ENCODE data around the gene DENND5B.
"Not testable (repeated sequence)": the region's sequence is repeated elsewhere in the genome, so short reads cannot be mapped to it uniquely, and the experiment has no call there.

The DENND5B gene

GRCh38 chr12:31562594-31563328, 28.2 kb downstream of the DENND5B start:
- Histone ChIP-seq H3K36me3 (ENCODE audit: control insufficient read depth in 5 of 5, insufficient read depth in 5 of 5, low read length in 5 of 5) (no peaks in the 10 kb centered on the region), H3K9ac (ENCODE audit: low read length in 5 of 5) (no peak overlapping the region), H3K4me1 (ENCODE audit: control insufficient read depth in 5 of 5, insufficient read depth in 5 of 5, low read length in 5 of 5) (no peaks in the 10 kb centered on the region), H3K27me3 (ENCODE audit: control insufficient read depth in 5 of 5, insufficient read depth in 4 of 5, low read length in 5 of 5) (no peaks in the 10 kb centered on the region), H3K9me3 (ENCODE audit: control insufficient read depth in 5 of 5, low read length in 5 of 5) (no peaks in the 10 kb centered on the region), H3K27ac (ENCODE audit: low read depth, low read length) (no peak overlapping the region), H3K4me3 (ENCODE audit: low read depth in 1 of 5, low read length in 5 of 5) (no peak overlapping the region)

- peaks cover 0 to 5% (median 0%) of the 10 kb centered on the region in 5 donors for H3K4me1 ChIP-seq (ENCODE audit: control insufficient read depth in 5 of 5, insufficient read depth in 5 of 5, low read length in 5 of 5)
- no peaks in the 10 kb centered on the region for H3K27me3 ChIP-seq (ENCODE audit: control insufficient read depth in 5 of 5, insufficient read depth in 4 of 5, low read length in 5 of 5)
- H3K27ac ChIP-seq (ENCODE audit: low read depth, low read length), result no peak overlapping the region
These were observed 30.4 kb downstream of the DENND5B start for GRCh38 chr12:31560516-31560915.

GRCh38 chr12:31558521-31558920, 32.4 kb downstream of the DENND5B start:
- Histone ChIP-seq H3K4me1 (ENCODE audit: control insufficient read depth in 5 of 5, insufficient read depth in 5 of 5, low read length in 5 of 5) (peaks cover 0 to 5% (median 0%) of the 10 kb centered on the region in 5 donors), H3K9me3 (ENCODE audit: control insufficient read depth in 5 of 5, low read length in 5 of 5) (no peaks in the 10 kb centered on the region), H3K36me3 (ENCODE audit: control insufficient read depth in 5 of 5, insufficient read depth in 5 of 5, low read length in 5 of 5) (no peaks in the 10 kb centered on the region), H3K27me3 (ENCODE audit: control insufficient read depth in 5 of 5, insufficient read depth in 4 of 5, low read length in 5 of 5) (no peaks in the 10 kb centered on the region), H3K27ac (ENCODE audit: low read depth, low read length) (no peak overlapping the region), H3K4me3 (ENCODE audit: low read depth in 1 of 5, low read length in 5 of 5) (no peak overlapping the region), H3K9ac (ENCODE audit: low read length in 5 of 5) (no peak overlapping the region)

More at GRCh38 chr12:31560516-31560915, 30.4 kb downstream of the DENND5B start:
- no peak overlapping the region for H3K9ac ChIP-seq (ENCODE audit: low read length in 5 of 5)
- H3K4me3 ChIP-seq (ENCODE audit: low read depth in 1 of 5, low read length in 5 of 5), result no peak overlapping the region
- no peaks in the 10 kb centered on the region for H3K36me3 ChIP-seq (ENCODE audit: control insufficient read depth in 5 of 5, insufficient read depth in 5 of 5, low read length in 5 of 5)
- H3K9me3 ChIP-seq (ENCODE audit: control insufficient read depth in 5 of 5, low read length in 5 of 5), result no peaks in the 10 kb centered on the region

GRCh38 chr12:31557707-31558106, 33.2 kb downstream of the DENND5B start:
- H3K27ac ChIP-seq (ENCODE audit: low read depth, low read length), result no peak overlapping the region
- H3K4me1 ChIP-seq (ENCODE audit: control insufficient read depth in 5 of 5, insufficient read depth in 5 of 5, low read length in 5 of 5), result peaks cover 0 to 5% (median 0%) of the 10 kb centered on the region in 5 donors
- H3K36me3 ChIP-seq (ENCODE audit: control insufficient read depth in 5 of 5, insufficient read depth in 5 of 5, low read length in 5 of 5), result no peaks in the 10 kb centered on the region
- no peaks in the 10 kb centered on the region for H3K9me3 ChIP-seq (ENCODE audit: control insufficient read depth in 5 of 5, low read length in 5 of 5)
- H3K27me3 ChIP-seq (ENCODE audit: control insufficient read depth in 5 of 5, insufficient read depth in 4 of 5, low read length in 5 of 5), result no peaks in the 10 kb centered on the region
- no peak overlapping the region for H3K9ac ChIP-seq (ENCODE audit: low read length in 5 of 5)
- H3K4me3 ChIP-seq (ENCODE audit: low read depth in 1 of 5, low read length in 5 of 5), result no peak overlapping the region

- H3K27ac ChIP-seq (ENCODE audit: low read depth, low read length); H3K4me3 ChIP-seq (ENCODE audit: low read depth in 1 of 5, low read length in 5 of 5); H3K4me1 ChIP-seq (ENCODE audit: control insufficient read depth in 5 of 5, insufficient read depth in 5 of 5, low read length in 5 of 5); H3K36me3 ChIP-seq (ENCODE audit: control insufficient read depth in 5 of 5, insufficient read depth in 5 of 5, low read length in 5 of 5); H3K9ac ChIP-seq (ENCODE audit: low read length in 5 of 5); H3K9me3 ChIP-seq (ENCODE audit: control insufficient read depth in 5 of 5, low read length in 5 of 5); H3K27me3 ChIP-seq (ENCODE audit: control insufficient read depth in 5 of 5, insufficient read depth in 4 of 5, low read length in 5 of 5): not testable (repeated sequence)
These were observed 35.5 kb downstream of the DENND5B start for GRCh38 chr12:31555466-31555865.

GRCh38 chr12:31550590-31550989, 40.3 kb downstream of the DENND5B start:
- H3K4me3 ChIP-seq (ENCODE audit: low read depth in 1 of 5, low read length in 5 of 5); H3K4me1 ChIP-seq (ENCODE audit: control insufficient read depth in 5 of 5, insufficient read depth in 5 of 5, low read length in 5 of 5); H3K27me3 ChIP-seq (ENCODE audit: control insufficient read depth in 5 of 5, insufficient read depth in 4 of 5, low read length in 5 of 5); H3K27ac ChIP-seq (ENCODE audit: low read depth, low read length); H3K36me3 ChIP-seq (ENCODE audit: control insufficient read depth in 5 of 5, insufficient read depth in 5 of 5, low read length in 5 of 5); H3K9ac ChIP-seq (ENCODE audit: low read length in 5 of 5); H3K9me3 ChIP-seq (ENCODE audit: control insufficient read depth in 5 of 5, low read length in 5 of 5): not testable (repeated sequence)

GRCh38 chr12:31536672-31537071, 54.3 kb downstream of the DENND5B start:
- Histone ChIP-seq H3K27me3 (ENCODE audit: control insufficient read depth in 5 of 5, insufficient read depth in 4 of 5, low read length in 5 of 5) (no peaks in the 10 kb centered on the region), H3K4me1 (ENCODE audit: control insufficient read depth in 5 of 5, insufficient read depth in 5 of 5, low read length in 5 of 5) (peaks cover 2 to 38% (median 8%) of the 10 kb centered on the region in 5 donors), H3K9ac (ENCODE audit: low read length in 5 of 5) (no peak overlapping the region), H3K36me3 (ENCODE audit: control insufficient read depth in 5 of 5, insufficient read depth in 5 of 5, low read length in 5 of 5) (no peaks in the 10 kb centered on the region), H3K4me3 (ENCODE audit: low read depth in 1 of 5, low read length in 5 of 5) (no peak overlapping the region), H3K27ac (ENCODE audit: low read depth, low read length) (peak overlapping the region; percentile 56), H3K9me3 (ENCODE audit: control insufficient read depth in 5 of 5, low read length in 5 of 5) (peaks cover 0 to 5% (median 0%) of the 10 kb centered on the region in 5 donors)

GRCh38 chr12:31533470-31533869, 57.5 kb downstream of the DENND5B start:
- Histone ChIP-seq H3K27me3 (ENCODE audit: control insufficient read depth in 5 of 5, insufficient read depth in 4 of 5, low read length in 5 of 5) (no peaks in the 10 kb centered on the region), H3K36me3 (ENCODE audit: control insufficient read depth in 5 of 5, insufficient read depth in 5 of 5, low read length in 5 of 5) (no peaks in the 10 kb centered on the region), H3K9ac (ENCODE audit: low read length in 5 of 5) (peak overlapping the region in 1 of 5 donors; percentile 39), H3K27ac (ENCODE audit: low read depth, low read length) (no peak overlapping the region), H3K4me1 (ENCODE audit: control insufficient read depth in 5 of 5, insufficient read depth in 5 of 5, low read length in 5 of 5) (peaks cover 2 to 45% (median 8%) of the 10 kb centered on the region in 5 donors), H3K4me3 (ENCODE audit: low read depth in 1 of 5, low read length in 5 of 5) (no peak overlapping the region), H3K9me3 (ENCODE audit: control insufficient read depth in 5 of 5, low read length in 5 of 5) (no peaks in the 10 kb centered on the region)

- no peak overlapping the region for H3K4me3 ChIP-seq (ENCODE audit: low read depth in 1 of 5, low read length in 5 of 5)
- no peaks in the 10 kb centered on the region for H3K36me3 ChIP-seq (ENCODE audit: control insufficient read depth in 5 of 5, insufficient read depth in 5 of 5, low read length in 5 of 5)
- peaks cover 4 to 43% (median 12%) of the 10 kb centered on the region in 5 donors for H3K4me1 ChIP-seq (ENCODE audit: control insufficient read depth in 5 of 5, insufficient read depth in 5 of 5, low read length in 5 of 5)
- no peaks in the 10 kb centered on the region for H3K27me3 ChIP-seq (ENCODE audit: control insufficient read depth in 5 of 5, insufficient read depth in 4 of 5, low read length in 5 of 5)
- no peak overlapping the region for H3K9ac ChIP-seq (ENCODE audit: low read length in 5 of 5)
- no peaks in the 10 kb centered on the region for H3K9me3 ChIP-seq (ENCODE audit: control insufficient read depth in 5 of 5, low read length in 5 of 5)
- no peak overlapping the region for H3K27ac ChIP-seq (ENCODE audit: low read depth, low read length)
These were observed 59.0 kb downstream of the DENND5B start for GRCh38 chr12:31531893-31532292.

GRCh38 chr12:31528095-31528494, 62.8 kb downstream of the DENND5B start:
- H3K27ac ChIP-seq (ENCODE audit: low read depth, low read length), result no peak overlapping the region
- H3K27me3 ChIP-seq (ENCODE audit: control insufficient read depth in 5 of 5, insufficient read depth in 4 of 5, low read length in 5 of 5), result no peaks in the 10 kb centered on the region
- H3K36me3 ChIP-seq (ENCODE audit: control insufficient read depth in 5 of 5, insufficient read depth in 5 of 5, low read length in 5 of 5), result no peaks in the 10 kb centered on the region
- H3K9me3 ChIP-seq (ENCODE audit: control insufficient read depth in 5 of 5, low read length in 5 of 5), result no peaks in the 10 kb centered on the region
- H3K9ac ChIP-seq (ENCODE audit: low read length in 5 of 5), result no peak overlapping the region
- H3K4me3 ChIP-seq (ENCODE audit: low read depth in 1 of 5, low read length in 5 of 5), result no peak overlapping the region
- peaks cover 2 to 36% (median 13%) of the 10 kb centered on the region in 5 donors for H3K4me1 ChIP-seq (ENCODE audit: control insufficient read depth in 5 of 5, insufficient read depth in 5 of 5, low read length in 5 of 5)

Measured in subcutaneous abdominal adipose tissue (tissue), 5 donors.